ENCODE results near the gene RASA3.
"Not testable (repeated sequence)": the region's sequence is repeated elsewhere in the genome, so short reads cannot be mapped to it uniquely, and the experiment has no call there.

DNA sequence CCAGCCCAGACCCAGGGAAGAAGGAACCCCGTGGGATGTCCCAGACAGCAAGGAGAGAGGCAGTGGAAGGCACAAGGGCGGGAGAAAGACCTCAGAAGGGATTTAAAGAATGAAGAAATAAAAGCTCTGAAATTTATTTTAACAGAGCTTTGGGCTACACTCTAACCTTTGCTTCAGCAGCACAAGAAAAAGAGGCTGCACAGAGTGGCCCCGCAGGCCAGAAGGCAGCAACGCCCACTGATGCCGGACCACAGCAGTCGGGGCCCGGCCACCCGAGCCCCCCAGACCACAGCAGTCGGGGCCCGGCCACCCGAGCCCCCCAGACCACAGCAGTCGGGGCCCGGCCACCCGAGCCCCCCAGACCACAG, 33.8 kb downstream of the RASA3 start:
- TF ChIP-seq CHD1 (IDR thresholded peaks at IDR 0.05; ENCODE audit: low read depth, low read length); BRCA1 (IDR thresholded peaks at IDR 0.05; ENCODE audit: low read depth, low read length); EP300 (IDR thresholded peaks at IDR 0.05; ENCODE audit: borderline replicate concordance in 1 of 2, low read depth in 2 of 2, low read length in 2 of 2); TAF1 (IDR thresholded peaks at IDR 0.05; ENCODE audit: low read depth, low read length); JUN (IDR thresholded peaks at IDR 0.05; ENCODE audit: low read depth, low read length): not testable (repeated sequence)
- TF ChIP-seq, protein P1, sequence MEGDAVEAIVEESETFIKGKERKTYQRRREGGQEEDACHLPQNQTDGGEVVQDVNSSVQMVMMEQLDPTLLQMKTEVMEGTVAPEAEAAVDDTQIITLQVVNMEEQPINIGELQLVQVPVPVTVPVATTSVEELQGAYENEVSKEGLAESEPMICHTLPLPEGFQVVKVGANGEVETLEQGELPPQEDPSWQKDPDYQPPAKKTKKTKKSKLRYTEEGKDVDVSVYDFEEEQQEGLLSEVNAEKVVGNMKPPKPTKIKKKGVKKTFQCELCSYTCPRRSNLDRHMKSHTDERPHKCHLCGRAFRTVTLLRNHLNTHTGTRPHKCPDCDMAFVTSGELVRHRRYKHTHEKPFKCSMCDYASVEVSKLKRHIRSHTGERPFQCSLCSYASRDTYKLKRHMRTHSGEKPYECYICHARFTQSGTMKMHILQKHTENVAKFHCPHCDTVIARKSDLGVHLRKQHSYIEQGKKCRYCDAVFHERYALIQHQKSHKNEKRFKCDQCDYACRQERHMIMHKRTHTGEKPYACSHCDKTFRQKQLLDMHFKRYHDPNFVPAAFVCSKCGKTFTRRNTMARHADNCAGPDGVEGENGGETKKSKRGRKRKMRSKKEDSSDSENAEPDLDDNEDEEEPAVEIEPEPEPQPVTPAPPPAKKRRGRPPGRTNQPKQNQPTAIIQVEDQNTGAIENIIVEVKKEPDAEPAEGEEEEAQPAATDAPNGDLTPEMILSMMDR (IDR thresholded peaks at IDR 0.05; ENCODE audit: control extremely low read depth in 1 of 3, insufficient read depth in 1 of 3, low read depth in 1 of 3, low read length in 3 of 3) = not testable (repeated sequence)
